ENCODE measurements around the gene SIPA1. TPM values are rescaled to one million over a fixed set of nuclear protein-coding genes. Genes with fewer than 3 reads are reported as not detected.

Gene SIPA1
- total and polyA plus RNA-seq, 2 of the 8 experiments (the other 6 are each of a cell fraction or from before 2014, with no cell fraction given): 35.3 to 72.2 TPM

GRCh38 chr11:65589444-65590239, 48.3 kb upstream of the SIPA1 start:
- Histone ChIP-seq H3K4me2 (ENCODE audit: insufficient read depth in 1 of 2, low read depth in 2 of 2, low read length in 2 of 2) (no peak overlapping the region), H3K79me1 (ENCODE audit: low read depth, low read length) (no peaks in the 10 kb centered on the region), H2BK120ac (replicated peaks; ENCODE audit: low read depth, low read length) (no peak overlapping the region), H4K91ac (replicated peaks; ENCODE audit: insufficient read length, low read length) (no peak overlapping the region), H4K20me1 (replicated peaks in 1 of 2; ENCODE audit: control insufficient read depth in 1 of 2, insufficient read depth in 2 of 2, low read length in 2 of 2) (peaks cover 2% of the 10 kb centered on the region in 2 experiments), H3K4me1 (replicated peaks in 1 of 4; ENCODE audit: control insufficient read depth in 3 of 4, insufficient read depth in 4 of 4, low read length in 3 of 4) (peaks cover 3 to 25% (median 12%) of the 10 kb centered on the region in 4 experiments), H3K23me2 (ENCODE audit: low read depth, low read length) (peaks cover 12% of the 10 kb centered on the region; the same call in 1 of the 2 replicates), H2AK5ac (ENCODE audit: low read depth, low read length) (no peak overlapping the region), H2BK12ac (ENCODE audit: low read depth, low read length) (0 out of 2 replicates have a peak overlapping the region, but pooled peaks have one; percentile 27), H4K8ac (ENCODE audit: extremely low read depth, insufficient read depth, low read length) (no peak overlapping the region; the same call in 1 of the 2 replicates), H3K36me3 (ENCODE audit: control insufficient read depth in 2 of 4, insufficient read depth in 4 of 4, low read length in 3 of 4) (no peaks in the 10 kb centered on the region), H2BK15ac (ENCODE audit: low read length) (no peak overlapping the region; the same call in 1 of the 2 replicates), H3K14ac (ENCODE audit: insufficient read length) (no peak overlapping the region), H3K18ac (ENCODE audit: extremely low read depth, low read length) (no peak overlapping the region), H3K27me3 (replicated peaks in 1 of 4; ENCODE audit: control insufficient read depth in 3 of 4, extremely low read depth in 1 of 4, insufficient read depth in 3 of 4, low read length in 3 of 4) (peaks cover 19 to 48% (median 41%) of the 10 kb centered on the region in 4 experiments), H3K79me2 (ENCODE audit: control insufficient read depth in 1 of 2, insufficient read depth in 2 of 2, low read length in 2 of 2) (no peaks in the 10 kb centered on the region), H3K4ac (replicated peaks; ENCODE audit: insufficient read length, low read depth, low read length) (no peak overlapping the region), H2BK5ac (ENCODE audit: low read depth, low read length) (no peak overlapping the region), H3K4me3 (ENCODE audit: extremely low read depth in 1 of 4, insufficient read depth in 2 of 4, low read depth in 3 of 4, low read length in 4 of 4) (no peak overlapping the region), H3K23ac (ENCODE audit: insufficient read length) (no peak overlapping the region), H3K56ac (replicated peaks; ENCODE audit: insufficient read length, low read depth, low read length) (no peak overlapping the region), H4K5ac (ENCODE audit: insufficient read length, low read depth, low read length) (no peak overlapping the region), H2AFZ (ENCODE audit: low read length) (no peak overlapping the region), H3K9me3 (ENCODE audit: insufficient read depth in 2 of 2, low read depth in 1 of 2, low read length in 1 of 2) (no peaks in the 10 kb centered on the region), H2BK20ac (ENCODE audit: low read length) (no peak overlapping the region), H3K27ac (ENCODE audit: low read depth, low read length) (no peak overlapping the region), H3K9ac (replicated peaks in 1 of 4; ENCODE audit: extremely low read depth in 1 of 4, low read depth in 3 of 4, low read length in 3 of 4) (no peak overlapping the region)
- no peak for TF ChIP-seq SP1 (IDR thresholded peaks at IDR 0.05; ENCODE audit: low read depth, low read length)
- TF ChIP-seq EZH2 (IDR thresholded peaks at IDR 0.05; ENCODE audit: low read depth, low read length, severe bottlenecking): peak; percentile 16
- TF ChIP-seq EGR1 (IDR thresholded peaks at IDR 0.05; ENCODE audit: borderline replicate concordance, low read depth, low read length): no peak
- 95% methylated on average over 7 of the region's 9 CpGs; no CpG with 5 or more reads in 1 of the 2 experiments for WGBS, 2 experiments (ENCODE audit: extremely low coverage in 1 of 2, insufficient coverage in 1 of 2, insufficient read length in 1 of 2, insufficient replicate concordance in 2 of 2, low coverage in 1 of 2, low lambda C conversion rate in 2 of 2, missing lambda C conversion rate in 1 of 2)
- FAIRE-seq (no peak), DNase-seq (ENCODE audit: low read depth in 1 of 2, low spot score in 2 of 2) (no peak)
- ChIA-PET CTCF (ENCODE audit: partially characterized antibody) (interaction anchor here (0.5 to 14.5 kb wide), 14 partner anchors 11 to 262 kb away, joined by 3 to 227 read pairs (median 5); partner anchors contain the start of genes EHBP1L1, FAM89B, PCNX3 and ZNRD2), POLR2A (ENCODE audit: partially characterized antibody) (interaction anchor here (1.0 to 6.8 kb wide), 9 partner anchors 11 to 131 kb away, joined by 3 to 41 read pairs (median 5); partner anchors contain the start of genes EHBP1L1, FAM89B, MAP3K11 and PCNX3)

Measured in H1 (cell line).